GM19397 (cell line): ENCODE results near the gene ABCG8.

ENCODE experiments used
- ATAC-seq: cut with Tn5 transposase; IDR thresholded peaks from one replicate; pipeline ENCODE4 v1.9.1; 2021; ENCODE audit warnings: mild to moderate bottlenecking, moderate library complexity; ENCODE audit not compliant: unreplicated experiment

ABCG8 gene

GRCh38 chr2:43825841-43826240 lies 12.9 kb upstream of the ABCG8 start:
- no peak for ATAC-seq

DNA sequence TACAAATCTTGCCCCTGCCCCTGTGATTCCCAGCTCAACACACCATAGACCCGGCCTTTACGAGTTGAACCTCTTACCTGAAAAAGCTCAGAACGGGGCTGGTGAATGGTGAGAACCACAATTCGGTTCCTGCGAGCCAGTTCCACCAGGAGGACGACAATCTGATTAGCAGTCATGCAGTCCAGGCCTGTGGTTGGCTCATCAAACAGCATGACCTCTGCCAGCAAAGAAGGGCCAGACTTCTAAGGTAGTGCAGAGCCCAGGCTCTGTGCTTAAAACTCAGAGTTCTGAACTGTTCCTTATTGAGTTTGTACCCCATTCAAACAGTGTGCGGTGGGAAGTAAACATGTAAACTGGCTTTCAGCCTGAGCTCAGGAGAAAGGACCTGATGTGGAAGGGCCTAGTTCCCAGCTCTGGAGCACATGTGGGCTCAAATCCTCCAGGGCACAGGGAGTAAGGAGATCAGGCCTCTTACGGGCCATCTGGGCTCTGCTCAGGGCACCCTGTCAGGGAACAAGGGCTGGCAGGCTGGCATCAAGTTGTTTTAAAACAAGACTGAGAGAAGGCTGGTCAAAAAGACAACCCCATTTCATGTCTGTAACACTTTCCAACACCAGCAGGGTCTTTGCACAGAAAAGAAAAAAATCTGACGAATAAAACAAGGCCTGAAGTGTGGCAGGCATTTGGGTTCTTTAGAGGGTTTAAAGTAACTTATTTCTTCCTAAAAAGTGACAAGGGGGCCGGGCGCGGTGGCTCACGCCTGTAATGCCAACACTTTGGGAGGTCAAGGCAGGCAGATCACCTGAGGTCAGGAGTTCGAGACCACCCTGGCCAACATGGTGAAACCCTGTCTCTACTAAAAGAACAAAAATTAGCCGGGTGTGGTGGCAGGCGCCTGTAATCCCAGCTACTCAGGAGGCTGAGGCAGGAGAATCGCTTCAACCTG lies 12.2 kb upstream of the ABCG8 start:
- ATAC-seq, result no peak

DNA sequence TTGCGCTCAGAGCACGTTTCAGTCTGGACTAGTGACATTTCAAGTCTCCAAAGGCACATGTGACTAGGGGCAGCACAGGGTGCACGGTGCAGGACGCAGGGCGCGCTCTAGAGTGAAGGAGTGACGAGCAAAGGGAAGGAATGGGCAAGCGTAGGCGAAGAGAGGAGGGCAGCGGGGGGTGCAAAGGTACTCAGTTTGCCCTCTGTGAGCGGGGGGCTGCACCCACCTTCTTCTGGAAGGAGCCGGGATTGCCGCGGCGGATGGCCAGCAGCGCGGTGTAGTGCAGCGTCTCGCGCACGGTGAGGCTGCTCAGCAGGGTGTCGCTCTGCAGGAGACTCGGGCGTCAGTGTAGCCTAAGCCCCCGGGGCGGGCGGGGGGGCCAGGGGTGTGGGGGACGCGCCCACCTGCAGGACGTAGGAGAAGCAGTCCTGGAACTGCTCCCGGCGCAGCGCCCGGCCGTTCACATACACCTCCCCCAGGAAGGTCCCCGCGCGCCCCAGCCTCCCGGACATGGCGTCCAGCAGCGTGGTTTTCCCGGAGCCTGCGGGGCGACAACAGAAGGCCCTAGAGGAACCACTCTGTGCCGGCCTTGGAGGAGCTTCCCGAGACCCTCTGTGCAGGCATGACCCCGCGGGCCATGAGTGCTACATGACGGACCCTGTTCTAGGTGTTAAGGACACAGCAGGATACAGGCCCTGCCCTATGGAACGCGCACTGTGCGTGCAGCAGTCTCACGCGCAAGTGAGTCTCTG lies 7.1 kb upstream of the ABCG8 start:
- ATAC-seq, result no peak

GRCh38 chr2:43832457-43832856 lies 6.3 kb upstream of the ABCG8 start:
- ATAC-seq, result no peak

GRCh38 chr2:43837033-43837432 lies 1.7 kb upstream of the ABCG8 start:
- no peak for ATAC-seq

DNA sequence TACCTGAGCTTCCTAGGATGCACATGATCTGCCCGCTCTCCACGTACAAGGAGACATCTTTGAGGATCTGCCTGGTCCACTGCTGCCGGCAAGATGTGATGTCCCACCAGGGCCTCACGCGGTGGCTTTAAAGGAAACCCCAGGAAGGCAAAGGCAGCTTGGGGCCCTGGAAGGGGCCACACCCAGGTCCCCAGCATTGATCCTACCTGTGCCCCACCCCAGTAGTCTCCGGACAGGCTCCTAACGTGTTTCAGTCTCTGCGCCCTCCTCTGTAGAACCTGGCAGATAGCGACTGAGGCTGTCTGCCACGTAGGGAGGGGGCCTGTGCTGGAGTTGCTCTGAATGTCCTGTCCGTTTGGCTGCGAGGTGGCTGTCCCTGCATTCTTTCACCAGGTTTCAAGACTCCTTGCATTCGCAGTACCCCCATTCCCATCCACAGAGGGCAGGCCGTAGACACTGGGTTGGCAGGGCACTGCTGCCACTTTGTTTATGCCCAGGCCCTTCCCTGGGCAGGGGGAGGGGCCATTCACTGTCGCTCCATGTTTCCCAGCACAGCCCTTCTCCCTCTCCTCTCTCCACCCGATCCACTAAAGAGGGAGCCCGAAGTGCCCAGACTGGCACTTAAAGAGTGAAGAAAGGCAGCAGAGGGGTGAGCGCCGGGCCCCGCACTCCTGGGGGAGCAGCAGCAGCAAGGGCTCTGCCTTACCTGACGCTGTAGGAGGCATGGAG lies 776 bp upstream of the ABCG8 start:
- ATAC-seq, result no peak

DNA sequence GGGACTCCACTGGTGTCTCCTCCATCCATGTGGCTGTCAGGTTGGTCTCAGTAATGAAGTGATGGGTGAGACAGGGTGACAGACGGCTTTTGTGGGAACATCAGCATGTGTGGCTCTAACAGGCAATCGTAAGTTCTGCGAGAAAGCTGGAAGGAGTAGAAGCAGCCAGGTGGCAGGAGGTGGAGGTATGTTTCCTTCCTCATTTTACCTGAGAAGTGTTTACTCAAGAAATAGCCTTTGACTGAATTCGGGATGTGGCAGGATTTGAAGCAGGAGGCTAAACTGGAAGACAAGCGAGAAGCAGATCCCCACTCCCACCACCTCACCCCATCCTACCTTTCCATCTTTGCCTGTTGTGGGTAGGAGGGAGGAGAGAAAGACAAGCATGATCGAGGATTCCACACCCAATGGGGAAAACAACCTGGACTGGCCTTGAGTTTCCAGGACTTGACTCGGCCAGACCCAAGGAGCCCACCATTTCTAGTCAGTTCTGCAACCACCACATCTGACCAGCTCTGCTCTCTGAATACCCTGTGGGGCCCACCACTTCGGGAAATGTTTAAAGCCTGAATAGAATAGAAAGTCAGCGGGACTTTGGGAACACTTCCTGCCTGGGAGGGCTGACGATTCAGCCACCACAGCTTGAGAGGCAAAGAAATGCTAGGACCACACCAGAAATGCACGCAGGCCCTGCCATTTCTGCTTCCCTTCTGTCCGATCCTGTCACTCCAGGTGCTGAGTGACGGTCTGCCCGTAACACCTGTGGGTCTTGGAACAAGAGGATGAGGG lies 1.2 kb downstream of the ABCG8 start:
- ATAC-seq, result no peak

GRCh38 chr2:43840965-43841364 lies 2.2 kb downstream of the ABCG8 start:
- no peak for ATAC-seq

GRCh38 chr2:43841949-43842865 lies 3.4 kb downstream of the ABCG8 start:
- ATAC-seq, result no peak

GRCh38 chr2:43842866-43843226 lies 4.1 kb downstream of the ABCG8 start:
- no peak for ATAC-seq

GRCh38 chr2:43845181-43845580 lies 6.4 kb downstream of the ABCG8 start:
- ATAC-seq, result no peak

DNA sequence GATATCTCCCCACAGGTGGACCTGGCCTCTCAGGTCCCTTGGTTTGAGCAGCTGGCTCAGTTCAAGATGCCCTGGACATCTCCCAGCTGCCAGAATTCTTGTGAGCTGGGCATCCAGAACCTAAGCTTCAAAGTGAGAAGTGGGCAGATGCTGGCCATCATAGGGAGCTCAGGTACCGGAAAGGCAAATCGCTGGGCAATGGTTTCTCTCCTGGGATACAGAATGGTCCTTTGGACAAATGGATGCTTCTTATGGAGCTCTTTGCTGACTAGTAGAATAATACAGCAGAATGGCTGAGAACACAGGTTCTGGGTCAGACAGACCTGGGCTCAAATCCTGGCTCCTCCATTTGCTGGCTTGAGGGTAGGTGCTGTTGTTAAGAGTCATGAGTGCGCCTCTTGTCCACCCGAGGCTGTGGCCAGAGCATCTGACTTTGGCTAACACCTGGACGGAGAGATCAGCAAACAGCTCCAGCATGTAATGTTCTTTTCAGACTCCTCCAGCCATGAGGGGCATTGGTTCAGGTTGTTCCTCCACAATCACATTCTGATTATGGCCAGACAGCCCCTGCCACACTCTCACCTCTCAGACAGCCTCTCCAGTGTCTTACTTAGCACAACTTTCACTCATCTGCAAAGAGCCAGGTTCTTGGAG lies 7.5 kb downstream of the ABCG8 start:
- ATAC-seq, result no peak

DNA sequence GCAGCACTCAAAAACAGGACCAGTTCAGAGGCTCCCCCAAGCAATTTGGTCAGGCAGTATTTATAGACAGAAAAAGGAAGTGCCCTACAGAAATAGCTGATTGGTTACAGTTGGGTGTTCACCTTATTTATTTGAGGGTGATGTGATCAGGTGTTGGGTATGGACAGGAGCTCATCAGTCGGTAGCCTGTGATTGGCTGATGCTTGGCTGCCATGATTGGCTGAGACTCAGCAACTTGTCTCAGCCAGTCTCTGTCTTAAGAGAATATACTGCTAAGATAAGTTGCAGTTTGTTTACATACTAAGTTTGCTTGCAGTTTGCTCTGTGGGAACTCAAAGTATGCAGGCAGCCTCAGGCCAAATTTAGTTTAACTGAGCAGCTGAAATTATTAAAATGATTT lies 9.4 kb downstream of the ABCG8 start:
- ATAC-seq, result no peak

- no peak for ATAC-seq
These were observed 12.5 kb downstream of the ABCG8 start for GRCh38 chr2:43851011-43851980.

- no peak for ATAC-seq
These were observed 13.5 kb downstream of the ABCG8 start for GRCh38 chr2:43852196-43852730.

GRCh38 chr2:43853141-43854081 lies 14.6 kb downstream of the ABCG8 start:
- no peak for ATAC-seq

DNA sequence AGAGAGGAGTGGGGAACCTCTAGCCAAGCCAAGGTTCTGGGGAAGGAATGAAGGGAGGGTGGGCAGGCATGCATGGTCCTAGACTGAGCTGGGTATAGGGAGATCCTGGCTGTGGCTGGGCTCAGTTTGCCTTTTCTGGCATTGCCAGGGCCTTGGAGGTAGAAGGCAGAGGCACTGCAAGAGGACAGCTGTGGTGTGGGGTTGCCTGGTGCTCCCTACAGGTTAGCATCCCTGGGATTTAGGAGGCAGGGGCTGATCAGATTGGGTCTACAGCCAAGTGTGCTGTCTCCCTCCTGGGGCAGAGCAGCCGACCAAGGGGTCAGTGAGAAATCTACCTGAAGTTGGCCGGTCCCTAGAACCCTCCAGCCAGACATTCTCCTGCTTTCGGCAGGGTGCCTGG lies 15.9 kb downstream of the ABCG8 start:
- no peak for ATAC-seq
